Thymus (tissue), 11 donors: ENCODE results near the gene IGF2. TPM values are rescaled to one million over a fixed set of nuclear protein-coding genes. Genes with fewer than 3 reads are reported as not detected.
"Not testable (repeated sequence)": the region's sequence is repeated elsewhere in the genome, so short reads cannot be mapped to it uniquely, and the experiment has no call there.

Source experiments
- DNase-seq, 9 donors: peaks; one replicate each; pipeline ENCODE4 v3.0.0-alpha.2; 2013; ENCODE audit warnings: low spot score in 9 of 9, low read depth in 6 of 9, missing footprints in 1 of 9
- H3K27ac ChIP-seq, 2 donors: one replicate each; pipeline ENCODE4 v1.5.1; 2013; ENCODE audit warnings: control low read depth in 1 of 2, low read depth in 1 of 2, low read length in 1 of 2, mild to moderate bottlenecking in 1 of 2, moderate library complexity in 1 of 2
- H3K27me3 ChIP-seq, 2 donors: one replicate each; pipeline ENCODE4 v1.5.1; 2013; ENCODE audit warnings: low read length in 1 of 2; ENCODE audit not compliant: control insufficient read depth in 2 of 2, insufficient read depth in 1 of 2
- H3K36me3 ChIP-seq, 2 donors: one replicate each; pipeline ENCODE4 v1.5.1; 2013; ENCODE audit warnings: low read length in 1 of 2, mild to moderate bottlenecking in 1 of 2, moderate library complexity in 1 of 2; ENCODE audit not compliant: control insufficient read depth in 2 of 2, insufficient read depth in 2 of 2
- H3K4me1 ChIP-seq, 2 donors: one replicate each; pipeline ENCODE4 v1.5.1; 2013; ENCODE audit warnings: low read length in 2 of 2; ENCODE audit not compliant: control insufficient read depth in 2 of 2, insufficient read depth in 2 of 2
- H3K4me3 ChIP-seq, 2 donors: one replicate each; pipeline ENCODE4 v1.5.1; 2013; ENCODE audit warnings: low read length in 2 of 2, control low read depth in 1 of 2, mild to moderate bottlenecking in 1 of 2
- H3K9me3 ChIP-seq, 2 donors: one replicate each; pipeline ENCODE4 v1.5.1; 2013; ENCODE audit warnings: low read length in 1 of 2, mild to moderate bottlenecking in 1 of 2; ENCODE audit not compliant: control insufficient read depth in 2 of 2, insufficient read depth in 1 of 2
- WGBS: extraction: QIAGEN DNeasy Blood & Tissue Kit; methylation state at CpG from one replicate; pipeline ENCODE4 v1.1.7; 2013; 5-methylcytosine and 5-hydroxymethylcytosine counted together
- polyA plus RNA-seq: library from polyadenylated mRNA; stranded (reverse); fragments of 200-250 nt; gene quantifications from one replicate; pipeline ENCODE4 v1.2.3, GENCODE V29; 2013
- total RNA-seq: library from RNA; stranded (reverse); fragments of 120-200 nt; gene quantifications from one replicate; pipeline ENCODE4 v1.2.4, GENCODE V29; 2013
- donor health status: healthy.

The IGF2 gene
- total and polyA plus RNA-seq, 2 donors = 7.2 to 38.2 TPM

GRCh38 chr11:2180789-2181370 lies 41.7 kb upstream of the IGF2 start:
- no peak overlapping the region for H3K27ac ChIP-seq
- peaks cover 0 to 5% of the 10 kb centered on the region in 2 donors for H3K27me3 ChIP-seq
- H3K9me3 ChIP-seq = no peaks in the 10 kb centered on the region

GRCh38 chr11:2180347-2180746 lies 41.2 kb upstream of the IGF2 start:
- Histone ChIP-seq H3K4me1 (peaks cover 3 to 15% of the 10 kb centered on the region in 2 donors), H3K36me3 (no peaks in the 10 kb centered on the region), H3K27me3 (peaks cover 0 to 5% of the 10 kb centered on the region in 2 donors), H3K4me3 (no peak overlapping the region), H3K9me3 (no peaks in the 10 kb centered on the region), H3K27ac (no peak overlapping the region)
- DNase-seq = no peak
- 91% methylated on average over 15 of the region's 15 CpGs for WGBS

More at GRCh38 chr11:2180789-2181370, 41.7 kb upstream of the IGF2 start:
- no peak for DNase-seq
- peaks cover 3 to 17% of the 10 kb centered on the region in 2 donors for H3K4me1 ChIP-seq
- H3K36me3 ChIP-seq = no peaks in the 10 kb centered on the region
- no peak overlapping the region for H3K4me3 ChIP-seq
- 92% methylated on average over 11 of the region's 11 CpGs for WGBS

DNA sequence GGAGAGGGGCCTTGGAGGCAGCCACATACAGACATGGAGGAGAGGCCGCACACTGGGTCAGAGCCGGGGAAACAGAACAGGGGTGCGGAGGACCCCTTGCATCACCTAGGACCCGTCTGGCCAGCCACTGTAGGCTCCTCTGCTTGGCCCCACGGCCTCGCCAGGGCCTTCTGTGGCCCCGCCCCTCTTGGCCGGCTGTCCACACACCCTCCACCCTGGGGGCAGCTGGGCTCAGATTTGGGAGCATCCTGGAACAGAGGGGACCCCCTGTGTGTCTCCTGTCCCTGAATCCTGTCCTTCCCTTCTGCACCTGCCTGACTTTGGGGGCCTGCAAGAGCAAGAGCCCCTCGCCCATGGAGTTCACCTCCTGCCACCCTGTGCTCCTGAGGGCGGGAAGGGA lies 40.3 kb upstream of the IGF2 start:
- 94% methylated on average over 10 of the region's 10 CpGs for WGBS
- H3K27me3 ChIP-seq = peaks cover 0 to 5% of the 10 kb centered on the region in 2 donors

DNA sequence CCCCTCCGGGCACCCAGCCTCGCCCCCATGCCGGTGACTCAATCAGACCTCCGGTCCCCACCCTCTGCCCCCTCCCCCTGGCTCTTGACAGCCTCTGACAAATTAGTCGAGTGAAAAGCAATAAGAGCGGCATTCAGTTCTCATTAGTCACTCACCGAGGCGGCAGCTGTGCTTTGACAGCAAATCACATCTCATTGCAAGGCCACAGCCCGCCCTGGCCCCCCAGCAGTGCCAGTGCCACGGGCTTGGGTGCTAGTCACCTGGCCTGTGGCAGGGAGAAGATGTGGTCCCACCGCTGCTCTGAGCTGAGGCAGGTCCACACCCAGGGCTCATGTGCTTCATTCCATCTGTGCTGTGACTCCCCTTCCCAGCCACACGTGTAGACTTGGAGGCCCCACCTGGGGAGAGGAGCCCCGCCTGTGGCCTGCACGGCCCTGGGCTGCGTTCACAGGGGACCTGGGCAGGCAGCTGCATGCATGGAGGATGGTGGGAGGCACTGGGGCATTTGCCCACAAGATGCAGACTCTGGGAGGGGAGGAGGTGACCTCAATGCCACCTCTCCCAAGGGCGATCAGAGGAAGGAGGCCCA lies 39.8 kb upstream of the IGF2 start:
- H3K27ac ChIP-seq = no peak overlapping the region
- H3K36me3 ChIP-seq = no peaks in the 10 kb centered on the region
- H3K4me1 ChIP-seq = peaks cover 3 to 8% of the 10 kb centered on the region in 2 donors
- 72% methylated on average over 16 of the region's 16 CpGs for WGBS
- no peak overlapping the region for H3K4me3 ChIP-seq
- no peaks in the 10 kb centered on the region for H3K9me3 ChIP-seq
- peaks cover 0 to 5% of the 10 kb centered on the region in 2 donors for H3K27me3 ChIP-seq
- no peak for DNase-seq

More for the DNA sequence above, 40.3 kb upstream of the IGF2 start:
- DNase-seq = no peak
- no peak overlapping the region for H3K27ac ChIP-seq
- no peaks in the 10 kb centered on the region for H3K9me3 ChIP-seq
- H3K36me3 ChIP-seq = no peaks in the 10 kb centered on the region
- H3K4me1 ChIP-seq = peaks cover 3 to 8% of the 10 kb centered on the region in 2 donors
- H3K4me3 ChIP-seq = no peak overlapping the region

DNA sequence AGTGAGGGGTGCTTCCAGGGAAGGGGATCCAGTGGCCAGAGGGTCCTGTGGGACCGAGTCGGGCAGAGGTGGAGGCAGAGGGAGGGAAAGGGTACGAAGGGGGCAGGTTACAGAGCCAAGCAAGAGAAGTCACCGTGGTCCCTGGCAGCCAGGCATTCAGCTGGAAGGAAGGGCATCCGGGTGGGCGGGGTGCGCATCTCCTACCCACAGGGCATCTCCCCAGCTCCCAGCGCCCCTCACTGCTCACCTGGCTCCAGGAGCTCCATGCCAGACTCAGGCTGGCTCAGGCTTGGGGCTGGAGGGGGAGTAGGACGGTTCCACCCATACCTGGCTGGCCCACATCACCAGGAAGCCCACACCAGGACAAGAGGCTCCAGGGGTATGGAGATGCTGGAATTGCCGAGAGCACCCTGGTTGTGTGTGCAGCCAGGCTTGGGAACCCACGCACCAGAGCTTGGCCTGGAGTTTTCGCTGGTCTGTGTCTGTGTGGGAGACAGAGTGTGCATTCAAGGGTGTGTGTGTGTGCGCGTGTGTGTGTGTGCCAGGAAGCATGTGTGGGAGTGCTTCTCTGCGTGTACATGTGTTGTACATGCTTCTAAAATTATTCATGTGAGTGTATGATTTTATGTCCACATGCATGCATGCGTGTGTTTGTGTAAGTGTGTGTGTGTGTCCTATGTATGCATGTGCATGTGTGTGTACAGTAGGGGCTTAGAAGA lies 39.0 kb upstream of the IGF2 start:
- H3K27ac ChIP-seq, H3K36me3 ChIP-seq, H3K4me1 ChIP-seq, H3K4me3 ChIP-seq, H3K9me3 ChIP-seq, DNase-seq, H3K27me3 ChIP-seq: not testable (repeated sequence)
- 89% methylated on average over 15 of the region's 16 CpGs for WGBS

DNA sequence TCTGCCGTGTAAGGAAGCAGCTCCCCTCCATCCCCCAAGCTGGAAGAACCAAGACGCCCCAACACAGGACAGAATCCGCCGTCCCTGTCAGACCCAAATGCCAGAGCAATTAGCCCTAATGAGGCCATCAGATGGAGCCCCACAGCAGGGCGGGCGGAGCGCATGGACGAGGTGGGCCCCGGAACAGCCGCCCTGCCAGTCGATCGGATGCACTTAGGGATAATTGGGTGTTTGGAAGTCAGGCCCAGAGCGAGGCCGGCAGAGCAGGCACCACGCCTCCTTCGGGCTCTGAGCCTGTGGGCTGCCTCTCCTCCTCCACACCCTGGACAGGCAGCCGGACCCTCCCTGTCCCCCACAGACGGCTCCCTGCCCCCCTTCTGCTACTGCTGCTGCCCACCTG lies 37.9 kb upstream of the IGF2 start:
- Histone ChIP-seq H3K36me3 (no peaks in the 10 kb centered on the region), H3K4me3 (no peak overlapping the region), H3K9me3 (no peaks in the 10 kb centered on the region), H3K27me3 (peaks cover 0 to 5% of the 10 kb centered on the region in 2 donors), H3K4me1 (no peaks in the 10 kb centered on the region), H3K27ac (no peak overlapping the region)
- no peak for DNase-seq
- 89% methylated on average over 18 of the region's 18 CpGs for WGBS

DNA sequence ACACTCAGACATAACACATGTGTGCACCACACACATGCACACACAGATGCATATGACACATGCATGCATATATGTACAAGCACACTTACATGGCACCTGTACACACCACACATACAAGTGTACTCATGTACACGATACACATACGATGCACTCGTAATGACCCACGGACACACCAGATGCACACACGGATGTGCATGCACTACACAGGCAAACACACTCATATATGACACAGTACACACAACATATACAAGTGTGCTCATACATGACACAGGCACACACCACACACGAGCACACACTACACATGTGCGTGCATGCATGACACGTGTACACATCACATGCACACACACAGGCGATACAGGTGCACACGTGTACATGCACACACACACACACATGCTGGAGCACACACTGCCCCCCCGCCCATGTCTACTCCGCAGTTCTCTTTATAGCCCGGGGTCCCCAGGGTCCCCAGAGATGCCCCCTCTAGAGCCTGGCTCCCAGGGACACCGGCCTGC lies 37.3 kb upstream of the IGF2 start:
- peaks cover 0 to 5% of the 10 kb centered on the region in 2 donors for H3K27me3 ChIP-seq
- H3K27ac ChIP-seq = no peak overlapping the region
- no peak for DNase-seq
- WGBS = 97% methylated on average over 14 of the region's 14 CpGs
- no peaks in the 10 kb centered on the region for H3K9me3 ChIP-seq
- no peaks in the 10 kb centered on the region for H3K4me1 ChIP-seq
- H3K4me3 ChIP-seq = no peak overlapping the region
- no peaks in the 10 kb centered on the region for H3K36me3 ChIP-seq

DNA sequence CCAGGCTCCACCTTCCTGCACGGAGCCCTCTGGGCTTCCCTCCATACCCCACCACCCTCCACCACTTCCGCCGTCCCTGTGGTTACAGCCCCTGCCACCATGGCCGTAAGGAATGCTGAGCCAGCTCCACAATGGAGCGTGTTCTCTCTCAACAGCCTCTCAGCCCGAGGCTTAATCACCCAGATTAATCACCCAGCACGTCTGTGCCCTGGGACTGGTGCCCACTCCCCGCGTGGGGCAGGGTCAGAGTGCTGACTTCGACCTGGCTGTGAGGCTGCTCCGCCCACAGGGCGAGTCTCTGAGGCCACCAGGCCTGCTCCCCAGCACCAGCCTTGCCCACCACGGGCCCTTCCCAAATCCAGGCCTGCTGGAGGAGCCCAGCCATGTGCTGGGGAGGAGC lies 36.5 kb upstream of the IGF2 start:
- no peaks in the 10 kb centered on the region for H3K4me1 ChIP-seq
- peaks cover 0 to 5% of the 10 kb centered on the region in 2 donors for H3K27me3 ChIP-seq
- no peaks in the 10 kb centered on the region for H3K36me3 ChIP-seq
- no peak overlapping the region for H3K27ac ChIP-seq
- DNase-seq = no peak
- 85% methylated on average over 13 of the region's 13 CpGs for WGBS
- no peak overlapping the region for H3K4me3 ChIP-seq
- no peaks in the 10 kb centered on the region for H3K9me3 ChIP-seq

GRCh38 chr11:2174361-2174760 lies 35.2 kb upstream of the IGF2 start:
- DNase-seq = no peak

More at GRCh38 chr11:2174361-2174760, 35.2 kb upstream of the IGF2 start:
- Histone ChIP-seq H3K9me3 (no peaks in the 10 kb centered on the region), H3K4me3 (no peak overlapping the region), H3K36me3 (no peaks in the 10 kb centered on the region), H3K27me3 (peaks cover 0 to 15% of the 10 kb centered on the region in 2 donors), H3K27ac (no peak overlapping the region), H3K4me1 (no peaks in the 10 kb centered on the region)
- 96% methylated on average over 11 of the region's 11 CpGs for WGBS
